Measurements from ENCODE around the gene CA9.
"Not testable (repeated sequence)": the region's sequence is repeated elsewhere in the genome, so short reads cannot be mapped to it uniquely, and the experiment has no call there.

The CA9 gene

DNA sequence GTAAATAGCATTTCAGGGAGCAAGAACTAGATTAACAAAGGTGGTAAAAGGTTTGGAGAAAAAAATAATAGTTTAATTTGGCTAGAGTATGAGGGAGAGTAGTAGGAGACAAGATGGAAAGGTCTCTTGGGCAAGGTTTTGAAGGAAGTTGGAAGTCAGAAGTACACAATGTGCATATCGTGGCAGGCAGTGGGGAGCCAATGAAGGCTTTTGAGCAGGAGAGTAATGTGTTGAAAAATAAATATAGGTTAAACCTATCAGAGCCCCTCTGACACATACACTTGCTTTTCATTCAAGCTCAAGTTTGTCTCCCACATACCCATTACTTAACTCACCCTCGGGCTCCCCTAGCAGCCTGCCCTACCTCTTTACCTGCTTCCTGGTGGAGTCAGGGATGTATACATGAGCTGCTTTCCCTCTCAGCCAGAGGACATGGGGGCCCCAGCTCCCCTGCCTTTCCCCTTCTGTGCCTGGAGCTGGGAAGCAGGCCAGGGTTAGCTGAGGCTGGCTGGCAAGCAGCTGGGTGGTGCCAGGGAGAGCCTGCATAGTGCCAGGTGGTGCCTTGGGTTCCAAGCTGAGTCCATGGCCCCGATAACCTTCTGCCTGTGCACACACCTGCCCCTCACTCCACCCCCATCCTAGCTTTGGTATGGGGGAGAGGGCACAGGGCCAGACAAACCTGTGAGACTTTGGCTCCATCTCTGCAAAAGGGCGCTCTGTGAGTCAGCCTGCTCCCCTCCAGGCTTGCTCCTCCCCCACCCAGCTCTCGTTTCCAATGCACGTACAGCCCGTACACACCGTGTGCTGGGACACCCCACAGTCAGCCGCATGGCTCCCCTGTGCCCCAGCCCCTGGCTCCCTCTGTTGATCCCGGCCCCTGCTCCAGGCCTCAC, at the start of gene CA9:
TSS of gene CA9 (plus strand) at position 797 of the 893 bp plus-strand sequence. CDS start at position 829, 32 bp downstream.
- H3K4me3 ChIP-seq (ENCODE audit: low read depth, low read length), result no peak within 1 kb of the TSS

DNA sequence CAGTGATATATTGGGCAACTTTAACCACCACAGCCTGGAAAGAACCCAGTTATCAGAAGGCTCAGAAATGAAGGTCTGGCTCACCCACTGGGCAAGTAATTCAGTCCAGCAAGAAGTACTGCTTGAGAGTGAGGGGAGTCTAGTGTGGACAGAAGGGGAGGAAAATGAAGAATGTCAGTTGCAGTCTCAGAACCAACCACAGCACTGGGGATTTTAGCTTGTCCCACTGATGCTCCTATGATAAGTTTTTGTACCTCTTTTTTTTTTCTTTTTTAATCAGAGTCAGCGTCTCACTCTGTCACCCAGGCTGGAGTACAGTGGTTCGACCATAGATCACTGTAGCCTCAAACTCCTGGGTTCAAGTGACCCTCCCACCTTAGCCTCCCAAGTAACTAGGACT, 46.2 kb upstream of the CA9 start:
- H3K4me3 ChIP-seq (ENCODE audit: low read depth, low read length), result no peak overlapping the region

DNA sequence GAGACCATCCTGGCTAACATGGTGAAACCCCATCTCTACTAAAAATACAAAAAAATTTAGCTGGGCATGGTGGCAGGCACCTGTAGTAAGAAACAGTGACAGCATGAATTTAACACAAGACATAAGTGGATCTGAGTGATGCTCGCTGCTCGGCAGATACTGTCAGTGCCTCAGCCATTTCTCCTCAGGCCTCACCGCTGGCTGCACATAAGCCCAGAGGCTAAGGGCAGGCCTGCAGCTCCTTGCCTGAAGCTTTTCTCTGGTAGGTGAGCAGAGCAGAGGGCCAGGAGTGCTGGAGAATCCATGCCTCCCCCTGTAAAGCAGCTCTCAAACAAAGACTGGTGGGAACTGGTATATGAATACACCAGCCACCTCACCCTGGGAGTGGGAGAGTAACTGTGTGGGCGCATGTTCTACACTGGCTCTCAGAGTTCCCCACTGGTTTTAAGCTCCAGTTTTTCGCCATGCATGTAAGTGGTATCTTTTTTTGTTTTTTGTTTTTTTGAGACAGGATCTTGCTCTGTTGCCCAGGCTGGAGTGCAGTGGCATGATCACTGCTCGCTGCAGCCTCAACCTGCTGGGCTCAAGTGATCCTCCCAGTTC, 45.2 kb upstream of the CA9 start:
- no peak overlapping the region for H3K4me3 ChIP-seq (ENCODE audit: low read depth, low read length)

- H3K4me3 ChIP-seq (ENCODE audit: low read depth, low read length), result no peak overlapping the region
These were observed 44.1 kb upstream of the CA9 start for GRCh38 chr9:35629597-35629996.

- no peak overlapping the region for H3K4me3 ChIP-seq (ENCODE audit: low read depth, low read length)
These were observed 38.0 kb upstream of the CA9 start for GRCh38 chr9:35635730-35636129.

GRCh38 chr9:35636135-35636876, 37.4 kb upstream of the CA9 start:
- no peak overlapping the region for H3K4me3 ChIP-seq (ENCODE audit: low read depth, low read length)

DNA sequence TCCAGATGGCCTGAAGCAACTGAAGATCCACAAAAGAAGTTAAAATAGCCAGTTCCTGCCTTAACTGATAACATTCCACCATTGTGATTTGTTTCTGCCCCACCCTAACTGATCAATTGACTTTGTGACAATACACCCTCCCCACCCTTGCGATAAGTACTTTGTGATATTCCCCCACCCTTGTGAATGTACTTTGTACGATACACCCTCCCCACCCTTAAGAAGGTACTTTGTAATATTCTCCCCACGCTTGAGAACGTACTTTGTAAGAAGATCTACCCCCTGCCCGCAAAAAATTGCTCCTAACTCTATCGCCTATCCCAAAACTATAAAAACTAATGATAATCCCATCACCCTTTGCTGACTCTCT, 36.9 kb upstream of the CA9 start:
- H3K4me3 ChIP-seq (ENCODE audit: low read depth, low read length), result not testable (repeated sequence)

GRCh38 chr9:35637427-35637955, 36.2 kb upstream of the CA9 start:
- not testable (repeated sequence) for H3K4me3 ChIP-seq (ENCODE audit: low read depth, low read length)

GRCh38 chr9:35638751-35639150, 35.0 kb upstream of the CA9 start:
- H3K4me3 ChIP-seq (ENCODE audit: low read depth, low read length), result not testable (repeated sequence)

- not testable (repeated sequence) for H3K4me3 ChIP-seq (ENCODE audit: low read depth, low read length)
These were observed 34.5 kb upstream of the CA9 start for GRCh38 chr9:35639225-35639624.

DNA sequence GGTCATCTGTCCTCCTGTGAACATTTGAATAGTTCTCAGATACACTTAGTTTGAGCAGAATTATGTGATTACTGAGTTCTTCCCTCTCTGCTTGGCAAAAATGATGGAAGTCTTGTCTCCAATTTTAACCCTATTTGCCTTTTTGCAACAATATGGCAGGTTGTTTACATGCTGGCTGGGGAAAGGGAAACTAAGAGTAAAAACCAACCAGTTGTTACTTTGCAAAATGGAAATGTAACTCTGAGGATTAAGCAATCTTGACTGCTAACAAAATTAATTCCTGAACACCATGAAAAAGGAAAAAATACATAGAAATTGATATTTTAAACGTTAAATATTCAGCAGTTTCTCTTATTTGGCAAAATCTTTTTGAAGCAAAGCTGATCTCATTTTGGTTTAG, 34.1 kb upstream of the CA9 start:
- H3K4me3 ChIP-seq (ENCODE audit: low read depth, low read length), result no peak overlapping the region

DNA sequence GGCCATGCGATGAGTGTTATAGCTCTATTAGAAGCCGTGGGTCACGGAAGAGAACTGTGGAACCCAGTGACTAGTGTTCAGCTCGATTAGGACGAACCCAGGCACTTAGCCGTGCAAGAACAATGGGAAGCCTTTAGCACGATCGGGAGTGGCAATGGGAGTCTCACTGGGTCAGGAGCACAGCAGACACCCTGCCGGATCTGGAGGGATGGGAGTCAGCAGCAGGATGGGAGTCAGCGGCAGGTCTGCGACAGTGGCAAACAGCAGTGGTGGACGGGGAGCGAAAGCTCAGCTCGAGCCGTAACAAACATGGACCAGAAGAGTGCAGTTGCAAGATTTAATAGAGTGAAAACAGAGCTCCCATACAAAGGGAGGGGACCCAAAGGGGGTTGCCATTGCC, 33.3 kb upstream of the CA9 start:
- not testable (repeated sequence) for H3K4me3 ChIP-seq (ENCODE audit: low read depth, low read length)

DNA sequence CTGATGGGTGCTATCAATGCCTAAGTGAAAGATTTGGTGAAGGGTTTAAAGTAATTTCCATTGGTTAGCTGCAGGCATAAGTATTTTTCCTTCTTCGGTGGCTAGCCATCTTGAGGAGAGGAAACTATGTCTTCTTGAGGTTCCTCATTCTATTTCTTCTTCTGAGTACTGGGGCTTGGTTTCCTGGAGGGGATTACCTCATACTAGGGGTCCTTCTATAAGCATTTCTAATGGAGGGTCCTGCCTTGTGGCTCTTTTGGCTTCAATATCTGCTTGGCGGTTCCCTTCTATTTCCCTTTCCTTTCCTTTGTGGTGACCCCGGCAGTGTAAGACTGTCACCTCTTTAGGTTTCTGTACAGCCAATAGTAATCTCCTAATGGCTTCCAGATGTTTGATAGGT, 32.2 kb upstream of the CA9 start:
- not testable (repeated sequence) for H3K4me3 ChIP-seq (ENCODE audit: low read depth, low read length)

DNA sequence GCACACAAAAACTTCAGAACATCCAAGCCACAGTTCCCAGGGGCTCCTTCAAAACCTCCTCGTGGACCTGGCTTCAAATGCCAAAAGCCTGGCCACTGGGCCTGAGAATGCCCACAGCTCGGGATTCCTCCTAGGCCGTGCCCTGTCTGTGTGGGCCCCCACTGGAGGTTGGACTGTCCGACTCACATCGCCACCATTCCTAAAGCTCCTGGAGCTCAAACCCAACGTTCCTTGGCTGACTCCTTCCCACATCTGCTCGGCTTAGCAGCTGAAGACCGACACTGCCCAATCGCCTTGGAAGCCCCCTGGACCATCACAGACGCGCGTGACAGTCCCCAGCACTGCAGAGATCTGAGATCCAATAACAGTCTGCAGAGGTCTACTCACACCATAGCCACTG, 30.7 kb upstream of the CA9 start:
- no peak overlapping the region for H3K4me3 ChIP-seq (ENCODE audit: low read depth, low read length)

DNA sequence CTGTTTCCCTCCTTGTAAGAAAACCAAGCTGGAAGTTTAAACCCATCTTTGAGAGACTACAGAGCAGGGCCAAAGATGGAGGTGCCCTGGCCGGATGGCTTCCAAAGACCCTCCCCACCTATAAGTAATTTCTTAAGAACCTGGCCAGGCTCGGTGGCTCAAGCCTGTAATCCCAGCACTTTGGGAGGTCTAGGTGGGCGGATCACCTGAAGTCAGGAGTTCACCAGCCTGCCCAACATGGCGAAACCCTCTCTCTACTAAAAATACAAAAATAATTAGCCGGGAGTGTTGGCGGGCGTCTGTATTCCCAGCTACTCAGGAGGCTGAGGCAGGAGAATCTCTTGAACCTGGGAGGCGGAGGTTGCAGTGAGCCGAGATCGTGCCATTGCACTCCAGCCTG, 28.0 kb upstream of the CA9 start:
- H3K4me3 ChIP-seq (ENCODE audit: low read depth, low read length), result peak overlapping the region; percentile 69

DNA sequence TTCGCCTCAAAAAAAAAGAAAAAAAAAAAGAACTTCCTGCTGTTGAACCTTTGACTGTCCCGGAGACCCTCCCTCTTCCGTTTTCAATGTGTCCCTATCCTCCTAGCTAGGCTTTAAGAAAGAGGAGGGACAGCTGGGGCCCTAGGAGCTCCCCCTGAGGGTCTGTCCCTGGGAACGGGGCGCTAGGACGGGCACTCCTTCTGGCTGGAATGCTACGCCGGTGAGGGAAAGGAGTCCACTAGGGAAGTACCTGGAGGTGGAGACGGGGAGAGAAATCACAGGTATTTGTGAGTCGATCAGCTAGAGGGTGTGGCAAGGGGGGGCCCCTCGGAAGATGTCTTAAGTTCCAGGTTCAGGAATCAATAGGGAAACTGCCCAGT, 27.6 kb upstream of the CA9 start:
- peak overlapping the region; percentile 69 for H3K4me3 ChIP-seq (ENCODE audit: low read depth, low read length)

DNA sequence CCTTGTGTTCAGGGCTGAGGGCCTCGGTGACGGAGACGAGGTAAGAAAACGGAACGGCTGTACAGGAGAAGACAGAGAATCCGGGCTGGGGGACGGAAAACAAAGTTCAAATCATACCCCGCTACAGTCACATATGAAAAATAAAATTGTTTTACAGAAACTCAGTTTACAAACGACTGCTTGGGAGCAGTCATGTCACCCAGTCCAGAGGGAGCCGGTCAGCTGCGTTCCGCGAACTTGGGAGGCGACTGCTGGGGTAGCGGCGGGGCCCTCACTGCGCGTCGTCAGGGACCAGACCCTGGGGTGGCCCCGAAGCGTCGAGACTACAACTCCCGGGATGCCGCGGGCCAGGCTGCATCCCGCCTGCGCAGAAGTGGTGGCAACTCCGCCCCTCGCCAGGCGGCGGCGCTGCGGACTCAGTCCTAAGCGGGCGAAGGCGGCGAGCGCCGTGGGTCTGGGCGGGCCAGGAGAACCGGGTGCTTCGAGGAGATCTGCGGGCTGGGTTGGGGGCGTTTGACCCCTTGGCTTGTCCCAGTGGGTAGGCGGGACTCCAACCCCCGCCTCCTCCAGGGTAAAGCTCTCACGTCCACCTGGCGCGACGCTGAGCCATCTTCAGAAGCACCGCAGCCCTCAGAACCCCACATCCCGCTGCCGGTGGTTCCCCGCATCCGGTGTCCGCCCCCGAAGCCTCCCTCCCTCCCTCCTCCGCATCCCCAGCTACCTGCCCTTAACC, 27.0 kb upstream of the CA9 start:
- H3K4me3 ChIP-seq (ENCODE audit: low read depth, low read length), result peak overlapping the region; percentile 69

GRCh38 chr9:35649431-35650340, 24.0 kb upstream of the CA9 start:
- H3K4me3 ChIP-seq (ENCODE audit: low read depth, low read length), result no peak overlapping the region

- H3K4me3 ChIP-seq (ENCODE audit: low read depth, low read length), result no peak within 1 kb of the TSS
These were observed 23.2 kb upstream of the CA9 start, which contains the start of gene SIT1 for GRCh38 chr9:35650341-35651158. Gene SIT1 (minus strand): TSS chr9:35650931. CDS start chr9:35650853, 78 bp downstream.

Data from iPS-11a (cell line).